Thoracic aorta (tissue), 2 donors: ENCODE results near the gene MCM9. TPM values are rescaled to one million over a fixed set of nuclear protein-coding genes. Genes with fewer than 3 reads are reported as not detected.

Experiments used
- ATAC-seq: fragments of 150-250 bp; one replicate; pipeline ENCODE4 v1.8.0; 2017; ENCODE audit warnings: low read depth; ENCODE audit not compliant: insufficient number of reproducible peaks, low FRiP score
- DNase-seq: peaks from one replicate; pipeline ENCODE4 v3.0.0-alpha.2; 2020; ENCODE audit warnings: low spot score
- H3K27ac ChIP-seq, 2 donors: fragments of 200-600 bp; sonication (generic); 1 replicate in 1 of 2; 2 replicates in 1 of 2; pipeline ENCODE4 v1.5.1; 2016; ENCODE audit warnings: mild to moderate bottlenecking in 2 of 2, moderate library complexity in 2 of 2
- H3K27me3 ChIP-seq: fragments of 200-600 bp; sonication (generic); replicated peaks from 2 replicates; pipeline ENCODE4 v1.6.0; 2016; ENCODE audit warnings: mild to moderate bottlenecking; ENCODE audit not compliant: insufficient read depth
- H3K36me3 ChIP-seq: fragments of 200-600 bp; sonication (generic); one replicate; pipeline ENCODE4 v1.5.1; 2016
- H3K4me1 ChIP-seq, 2 donors: fragments of 200-600 bp; sonication (generic); 1 replicate in 1 of 2; 2 replicates in 1 of 2; pipeline versions ENCODE4 v1.5.1 to v1.6.0; 2016; ENCODE audit warnings: low read depth in 2 of 2, mild to moderate bottlenecking in 1 of 2; ENCODE audit not compliant: control insufficient read depth in 1 of 2
- H3K4me3 ChIP-seq: fragments of 200-600 bp; sonication (generic); 2 replicates; pipeline ENCODE4 v1.5.1; 2016; ENCODE audit warnings: mild to moderate bottlenecking
- H3K9me3 ChIP-seq: fragments of 200-600 bp; sonication (generic); 2 replicates; pipeline ENCODE4 v1.5.1; 2016
- total RNA-seq, 2 donors: library from RNA; depleted of rRNA; stranded (reverse); fragments of >200 nt; gene quantifications; one replicate each; pipeline versions ENCODE4 v1.1.0 to v1.2.3, GENCODE V29; 2016
- TF ChIP-seq, protein P1 (sequence below): fragments of 200-600 bp; sonication (generic); IDR thresholded peaks from one replicate; pipeline ENCODE4 v1.5.1; 2019; ENCODE audit warnings: antibody characterized with exemption

MCM9 gene
- total RNA-seq, 2 donors from 2014 or later: 14.1 to 22.2 TPM

DNA sequence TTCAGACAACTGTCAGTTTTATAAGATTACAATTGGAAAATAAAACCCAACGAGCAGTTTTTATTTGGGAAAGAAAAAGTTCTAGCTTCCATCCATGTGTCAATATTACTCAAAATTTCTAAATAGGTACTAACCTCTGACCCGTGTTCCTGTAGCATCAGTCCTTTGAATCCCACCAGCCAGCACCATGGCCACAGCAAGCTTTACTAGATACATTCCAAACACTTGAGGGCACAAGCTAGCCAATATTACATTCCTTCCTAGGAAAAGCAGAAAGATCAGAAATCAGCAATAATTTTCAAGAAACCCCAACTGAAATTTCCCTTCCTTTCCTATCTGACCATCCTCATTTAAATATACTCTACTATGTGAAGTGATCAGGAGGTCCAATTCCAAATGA, 21.8 kb downstream of the MCM9 start:
- H3K36me3 ChIP-seq: peaks cover 28% of the 10 kb centered on the region
- no peak overlapping the region for H3K4me3 ChIP-seq
- no peaks in the 10 kb centered on the region for H3K9me3 ChIP-seq
- no peaks in the 10 kb centered on the region for H3K4me1 ChIP-seq
- no peak for ATAC-seq
- no peak overlapping the region for H3K27ac ChIP-seq
- TF ChIP-seq, protein P1, sequence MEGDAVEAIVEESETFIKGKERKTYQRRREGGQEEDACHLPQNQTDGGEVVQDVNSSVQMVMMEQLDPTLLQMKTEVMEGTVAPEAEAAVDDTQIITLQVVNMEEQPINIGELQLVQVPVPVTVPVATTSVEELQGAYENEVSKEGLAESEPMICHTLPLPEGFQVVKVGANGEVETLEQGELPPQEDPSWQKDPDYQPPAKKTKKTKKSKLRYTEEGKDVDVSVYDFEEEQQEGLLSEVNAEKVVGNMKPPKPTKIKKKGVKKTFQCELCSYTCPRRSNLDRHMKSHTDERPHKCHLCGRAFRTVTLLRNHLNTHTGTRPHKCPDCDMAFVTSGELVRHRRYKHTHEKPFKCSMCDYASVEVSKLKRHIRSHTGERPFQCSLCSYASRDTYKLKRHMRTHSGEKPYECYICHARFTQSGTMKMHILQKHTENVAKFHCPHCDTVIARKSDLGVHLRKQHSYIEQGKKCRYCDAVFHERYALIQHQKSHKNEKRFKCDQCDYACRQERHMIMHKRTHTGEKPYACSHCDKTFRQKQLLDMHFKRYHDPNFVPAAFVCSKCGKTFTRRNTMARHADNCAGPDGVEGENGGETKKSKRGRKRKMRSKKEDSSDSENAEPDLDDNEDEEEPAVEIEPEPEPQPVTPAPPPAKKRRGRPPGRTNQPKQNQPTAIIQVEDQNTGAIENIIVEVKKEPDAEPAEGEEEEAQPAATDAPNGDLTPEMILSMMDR: no peak
- H3K27me3 ChIP-seq: no peaks in the 10 kb centered on the region
- no peak for DNase-seq

DNA sequence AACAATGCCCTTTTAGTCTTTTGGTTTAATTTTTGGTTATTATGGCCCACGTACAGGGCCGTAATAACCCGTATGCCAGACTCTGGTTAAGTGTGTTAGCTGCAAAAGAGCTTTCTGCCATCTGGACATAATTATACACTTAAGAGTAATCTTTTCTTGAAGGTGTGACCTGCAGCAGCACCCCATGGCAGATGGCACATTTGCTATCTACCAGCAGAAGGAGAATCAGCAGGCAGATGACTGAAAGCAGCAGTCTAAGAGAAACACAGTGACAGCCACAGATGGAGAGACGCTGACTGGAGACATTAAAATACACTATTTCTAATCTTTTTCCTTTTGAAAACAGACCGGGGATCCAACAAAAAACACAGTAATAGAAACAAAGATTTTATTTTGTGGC, 22.3 kb downstream of the MCM9 start:
- no peak for ATAC-seq
- peaks cover 33% of the 10 kb centered on the region for H3K36me3 ChIP-seq
- no peak overlapping the region for H3K27ac ChIP-seq
- TF ChIP-seq, protein P1: no peak
- H3K4me1 ChIP-seq: no peaks in the 10 kb centered on the region
- H3K9me3 ChIP-seq: no peaks in the 10 kb centered on the region
- no peak for DNase-seq
- H3K4me3 ChIP-seq: no peak overlapping the region
- H3K27me3 ChIP-seq: no peaks in the 10 kb centered on the region

DNA sequence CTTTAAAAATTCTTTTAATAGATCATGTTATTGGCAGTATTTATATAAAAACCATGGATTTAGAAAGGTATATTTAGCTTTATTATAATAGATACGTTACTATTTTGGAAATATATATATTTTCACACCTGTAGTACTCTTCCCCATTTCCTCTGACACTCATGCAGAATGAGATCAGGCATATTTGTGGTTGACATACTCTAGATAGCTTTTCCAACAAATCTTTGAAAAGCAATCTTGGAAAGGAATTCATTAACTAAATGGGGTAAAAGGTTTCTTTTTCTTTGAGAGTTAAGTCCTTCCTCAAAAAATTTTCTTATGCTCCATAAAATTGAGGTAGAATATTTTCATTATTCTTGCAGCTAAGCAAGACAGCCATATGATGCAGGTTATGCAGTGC, 26.5 kb downstream of the MCM9 start:
- DNase-seq (no peak), ATAC-seq (no peak)
- H3K4me1 ChIP-seq: no peaks in the 10 kb centered on the region
- H3K27ac ChIP-seq: no peak overlapping the region
- no peaks in the 10 kb centered on the region for H3K27me3 ChIP-seq
- TF ChIP-seq, protein P1: no peak
- H3K9me3 ChIP-seq: no peaks in the 10 kb centered on the region
- no peak overlapping the region for H3K4me3 ChIP-seq
- H3K36me3 ChIP-seq: peaks cover 29% of the 10 kb centered on the region

DNA sequence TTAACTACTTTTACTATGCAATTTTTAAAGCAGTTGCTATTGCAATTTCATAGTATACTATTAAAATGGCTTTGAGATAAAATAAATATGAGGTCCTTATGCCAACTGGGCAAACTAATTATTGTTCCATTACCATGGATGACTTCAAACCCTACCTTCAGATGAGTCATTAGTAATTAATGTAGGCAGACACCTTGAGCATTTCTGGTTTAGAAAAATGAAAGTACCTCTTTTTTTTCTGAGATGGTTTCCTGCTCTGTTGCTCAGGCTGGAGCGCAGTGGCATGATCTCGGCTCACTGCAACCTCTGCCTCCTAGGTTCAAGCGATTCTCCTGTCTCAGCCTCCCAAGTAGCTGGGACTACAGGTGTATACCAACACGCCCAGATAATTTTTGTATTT, 29.1 kb downstream of the MCM9 start:
- no peak for ATAC-seq
- no peak for DNase-seq
- H3K27ac ChIP-seq: no peak overlapping the region
- no peak overlapping the region for H3K4me3 ChIP-seq
- no peaks in the 10 kb centered on the region for H3K9me3 ChIP-seq
- H3K4me1 ChIP-seq: peaks cover 0 to 7% of the 10 kb centered on the region in 2 donors
- peaks cover 16% of the 10 kb centered on the region for H3K36me3 ChIP-seq
- TF ChIP-seq, protein P1: no peak
- no peaks in the 10 kb centered on the region for H3K27me3 ChIP-seq

DNA sequence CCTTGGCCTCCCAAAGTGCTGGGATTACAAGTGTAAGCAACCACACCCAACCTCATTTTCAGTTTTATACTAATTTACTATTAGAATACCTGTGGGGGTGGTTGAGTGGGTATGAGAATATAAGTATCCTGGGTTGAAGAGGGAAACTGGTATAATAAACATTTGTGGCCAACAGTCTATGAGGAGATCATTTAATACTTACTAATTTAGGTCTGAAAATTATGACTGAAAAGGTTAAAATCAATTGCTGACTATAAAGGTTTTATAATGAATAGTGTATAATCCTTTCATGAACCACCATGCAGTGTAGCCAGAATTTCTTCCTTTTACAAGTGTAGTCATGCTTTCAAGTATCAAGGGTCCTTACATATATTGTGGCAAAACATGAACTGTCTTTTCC, 29.9 kb downstream of the MCM9 start:
- peaks cover 0 to 12% of the 10 kb centered on the region in 2 donors for H3K4me1 ChIP-seq
- H3K4me3 ChIP-seq: no peak overlapping the region
- ATAC-seq (no peak), DNase-seq (no peak)
- TF ChIP-seq, protein P1: no peak
- no peaks in the 10 kb centered on the region for H3K27me3 ChIP-seq
- no peaks in the 10 kb centered on the region for H3K9me3 ChIP-seq
- H3K27ac ChIP-seq: no peak overlapping the region
- peaks cover 16% of the 10 kb centered on the region for H3K36me3 ChIP-seq
